GM19324 (cell line): Measurements from ENCODE around the gene TRPM1.

Experiments
- ATAC-seq: cut with Tn5 transposase; IDR thresholded peaks from one replicate; pipeline ENCODE4 v1.9.1; 2021; ENCODE audit warnings: mild to moderate bottlenecking, moderate library complexity; ENCODE audit not compliant: unreplicated experiment, low FRiP score

The TRPM1 gene

GRCh38 chr15:31085359-31085758 is 16.2 kb downstream of the TRPM1 start:
- ATAC-seq: no peak

- no peak for ATAC-seq
These were observed 17.3 kb downstream of the TRPM1 start for GRCh38 chr15:31084176-31084575.

DNA sequence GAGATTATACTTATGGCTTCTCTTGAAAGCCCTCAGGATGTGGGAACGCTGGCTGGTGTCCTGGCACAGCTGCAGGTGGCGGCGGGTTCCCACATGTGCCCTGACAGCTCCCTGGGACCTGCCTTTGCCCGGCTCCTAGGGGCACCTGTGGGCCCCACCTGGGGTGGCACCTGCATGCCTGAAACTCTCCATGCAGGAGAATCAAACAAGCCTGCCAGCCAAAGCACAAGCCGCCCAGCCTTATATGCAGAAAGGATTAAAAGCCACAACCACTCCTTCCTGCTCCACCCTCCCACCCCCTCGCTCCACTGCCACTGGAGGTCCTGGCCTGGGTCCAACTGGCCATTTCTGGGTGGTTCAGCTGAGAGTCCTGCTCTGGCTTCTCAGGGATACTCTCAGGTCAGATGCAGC is 18.1 kb downstream of the TRPM1 start:
- no peak for ATAC-seq

DNA sequence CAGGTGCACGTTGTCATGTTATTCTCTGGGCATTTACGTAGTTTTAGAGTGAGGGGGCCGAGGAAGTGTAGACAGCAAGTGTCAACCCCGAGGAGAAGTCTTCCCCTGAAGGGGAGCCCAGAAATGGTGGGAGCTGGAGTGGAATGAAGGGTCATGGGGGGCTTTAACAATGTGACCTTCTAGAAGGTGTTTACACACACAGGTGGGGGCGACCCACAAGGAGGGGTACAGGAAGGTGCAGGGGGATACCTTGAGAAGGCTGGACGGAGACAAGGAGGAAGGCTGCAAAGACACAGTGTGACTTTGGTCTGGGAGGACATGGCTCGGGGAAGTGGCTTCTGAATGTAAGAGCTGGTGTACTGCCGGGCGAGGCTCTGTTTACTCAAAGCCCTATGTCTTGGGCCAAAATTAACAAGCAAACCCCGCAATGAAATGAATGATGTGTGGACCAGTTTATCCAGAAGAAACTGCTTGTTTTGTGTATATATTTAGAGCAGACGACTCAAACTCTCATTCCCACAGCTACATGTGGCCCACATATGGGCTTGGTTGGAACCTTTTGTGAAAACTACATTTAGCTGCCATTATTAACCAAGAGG is 18.7 kb downstream of the TRPM1 start:
- ATAC-seq: no peak

DNA sequence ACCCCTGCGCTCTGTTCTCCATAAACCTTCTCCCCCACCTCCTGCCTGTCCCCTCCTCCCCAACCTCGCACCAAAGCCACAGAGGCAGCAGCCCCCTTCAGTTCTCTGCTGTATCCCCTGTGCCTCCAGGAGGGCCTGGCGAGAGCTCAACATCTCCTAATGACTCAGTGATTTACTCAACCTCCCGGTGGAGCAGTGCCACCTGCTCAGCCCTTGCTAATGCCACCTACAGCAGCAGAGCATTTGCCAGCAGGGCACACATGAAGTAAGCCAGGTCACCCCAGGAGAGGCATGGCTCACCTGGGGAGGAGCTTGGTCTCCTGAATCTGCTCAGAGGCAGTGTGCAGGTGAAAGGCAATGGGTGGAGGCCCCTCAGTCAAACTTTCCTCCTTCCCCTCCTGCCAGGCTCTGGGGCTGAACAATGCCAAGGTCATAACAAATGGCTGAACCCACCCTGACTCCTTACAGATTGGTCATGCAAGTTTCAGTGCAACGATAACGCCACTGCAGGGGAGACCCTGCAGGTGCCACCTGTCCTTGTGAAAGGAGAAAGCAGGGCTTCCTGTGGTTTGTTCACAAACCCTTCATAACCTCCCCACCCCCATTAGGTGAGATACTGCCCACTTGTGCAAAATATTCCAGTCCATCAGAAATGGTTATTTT is 19.8 kb downstream of the TRPM1 start:
- no peak for ATAC-seq

- ATAC-seq: no peak
These were observed 20.5 kb downstream of the TRPM1 start for GRCh38 chr15:31081056-31081455.

DNA sequence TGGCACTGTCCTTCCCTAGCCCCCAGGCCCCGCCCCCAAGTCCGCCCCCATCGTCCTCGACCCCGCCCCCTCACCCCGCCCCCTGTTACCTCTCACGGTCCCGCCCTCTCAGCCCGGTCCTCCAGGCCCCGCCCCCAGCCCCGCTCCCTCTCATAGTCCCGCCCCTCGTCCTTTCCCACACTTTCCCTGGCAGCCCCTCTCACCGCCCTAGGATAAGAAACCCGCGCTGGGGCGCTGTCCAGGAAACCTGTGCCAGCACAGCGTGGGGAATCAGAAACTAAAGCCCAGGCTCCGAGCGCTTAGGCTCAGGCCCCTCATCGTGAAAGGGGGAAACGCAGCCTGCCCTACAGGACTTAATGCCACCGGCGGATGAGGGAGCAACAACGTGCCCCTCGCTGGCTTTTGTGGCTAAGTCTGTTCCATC is 20.9 kb downstream of the TRPM1 start:
- no peak for ATAC-seq

GRCh38 chr15:31079519-31079918 is 22.0 kb downstream of the TRPM1 start:
- no peak for ATAC-seq

GRCh38 chr15:31078471-31078870 is 23.1 kb downstream of the TRPM1 start:
- ATAC-seq: no peak

DNA sequence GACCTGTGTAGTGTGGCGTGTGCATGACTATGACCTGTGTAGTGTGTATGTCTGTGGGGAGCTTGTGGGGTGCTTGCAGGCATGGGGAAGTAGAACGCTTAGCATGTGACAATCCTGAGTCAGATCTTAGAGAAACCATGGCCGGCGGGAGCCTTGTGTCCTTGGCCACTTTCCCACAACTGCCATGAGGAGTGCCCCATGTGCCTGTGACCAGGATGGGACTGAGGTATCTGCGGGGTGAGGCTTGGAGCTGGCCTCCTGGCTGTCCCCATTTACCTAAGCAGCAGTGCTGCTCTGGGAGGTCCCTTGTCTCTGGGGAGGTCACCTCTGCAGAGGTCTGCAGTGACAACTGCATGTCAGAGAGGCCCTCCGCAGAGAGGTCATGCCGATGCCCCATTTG is 23.6 kb downstream of the TRPM1 start:
- no peak for ATAC-seq

DNA sequence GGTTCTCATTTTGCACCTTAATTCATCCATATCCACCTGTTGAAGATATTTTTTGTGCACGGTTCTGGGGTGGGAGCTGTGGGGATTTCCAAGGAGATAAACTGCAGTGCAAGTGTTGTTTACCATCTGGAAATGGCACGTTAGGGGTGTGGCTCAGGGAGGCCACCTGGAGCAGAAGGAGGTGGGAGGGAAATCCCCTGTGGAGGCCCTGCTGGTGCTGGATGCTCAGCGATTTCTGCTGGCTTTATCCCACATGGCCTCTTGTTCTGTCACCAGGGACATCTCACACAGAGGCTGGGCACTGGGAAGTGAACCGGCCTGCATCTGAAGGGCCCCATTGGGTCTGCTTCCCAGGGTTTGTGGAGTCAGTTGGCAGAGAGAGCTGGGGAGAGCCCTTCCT is 24.3 kb downstream of the TRPM1 start:
- ATAC-seq: no peak

GRCh38 chr15:31074321-31074720 is 27.2 kb downstream of the TRPM1 start:
- ATAC-seq: no peak

DNA sequence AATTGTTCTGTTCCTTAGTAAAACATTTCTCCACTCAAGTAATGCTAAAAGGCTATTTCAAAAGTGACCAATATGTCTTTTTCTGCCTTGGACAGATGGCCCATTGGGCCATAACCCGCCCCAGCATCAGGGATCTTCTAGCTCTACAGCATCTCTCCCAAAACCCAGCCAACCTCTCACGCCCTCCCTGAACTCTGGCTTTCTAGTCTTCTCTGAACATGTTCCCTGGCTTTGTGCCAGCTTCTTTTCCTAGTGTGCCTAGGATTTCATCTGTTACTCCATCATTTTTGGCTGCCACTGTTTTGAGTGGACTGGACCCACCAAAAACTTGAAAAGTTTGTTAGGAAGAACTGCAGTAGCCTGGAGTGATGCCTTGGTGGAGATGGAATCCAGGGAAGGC is 30.7 kb downstream of the TRPM1 start:
- ATAC-seq: no peak

DNA sequence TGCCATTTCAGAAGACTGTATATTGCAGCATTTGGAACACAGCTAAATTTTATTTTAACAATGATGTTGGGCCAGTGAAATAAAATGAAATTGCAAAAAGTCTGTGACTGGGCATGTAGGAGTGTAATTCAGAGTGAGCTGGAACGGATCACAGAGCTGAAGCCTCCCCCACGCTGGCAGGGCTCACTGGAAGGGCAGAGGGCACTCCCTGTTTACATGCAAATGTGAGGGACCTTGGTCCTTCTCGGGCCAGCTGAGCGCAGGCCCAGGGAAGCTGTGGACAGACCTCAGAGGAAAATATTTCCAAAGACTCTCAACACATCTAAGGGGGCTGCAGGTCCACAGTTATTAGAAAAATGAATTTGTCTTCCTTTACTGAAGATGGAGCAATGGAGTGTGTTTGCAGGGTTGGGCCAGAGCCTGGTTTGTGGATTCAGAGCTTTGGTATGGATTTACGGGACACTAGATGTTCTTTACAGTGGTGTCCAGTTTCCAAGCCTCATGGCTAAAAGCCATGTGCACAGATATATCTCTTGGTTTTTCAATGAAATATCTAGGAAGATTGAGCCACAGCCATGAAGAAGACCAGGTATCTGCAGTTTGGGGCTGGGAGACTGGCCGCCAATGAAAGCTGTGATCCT is 32.0 kb downstream of the TRPM1 start:
- no peak for ATAC-seq

DNA sequence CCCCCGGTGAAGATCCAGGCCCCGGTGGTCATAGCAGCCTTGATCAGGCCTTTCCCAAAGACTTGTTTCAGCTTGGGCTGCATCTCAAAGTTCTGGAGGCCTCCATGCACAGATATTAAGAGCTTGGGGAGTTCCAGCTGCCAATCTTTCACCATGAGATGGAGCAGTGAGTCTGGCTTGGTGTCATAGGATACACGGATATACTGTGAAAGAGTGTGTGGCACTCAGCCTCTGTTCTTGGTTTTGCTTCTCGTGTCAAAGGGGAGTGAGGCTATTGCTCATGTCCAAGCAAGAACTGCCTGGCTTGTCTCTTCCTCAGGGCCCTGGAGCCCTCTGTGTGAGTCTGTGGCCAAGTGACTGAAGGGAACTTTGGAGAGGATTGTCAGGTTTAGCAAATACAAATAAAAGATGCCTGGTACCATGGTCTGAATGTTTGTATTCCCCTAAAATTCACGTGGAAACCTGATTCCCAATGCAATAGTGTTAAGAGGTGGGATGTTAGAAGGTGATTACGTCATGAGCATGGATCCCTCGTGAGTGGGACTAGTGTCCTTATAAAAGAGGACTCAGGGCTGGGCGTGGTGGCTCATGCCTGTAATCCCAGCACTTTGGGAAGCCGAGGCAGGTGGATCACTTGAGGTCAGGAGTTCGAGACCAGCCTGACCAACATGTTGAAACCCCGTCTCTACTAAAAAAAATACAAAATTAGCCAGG is 33.5 kb downstream of the TRPM1 start:
- no peak for ATAC-seq

- no peak for ATAC-seq
These were observed 35.7 kb downstream of the TRPM1 start for GRCh38 chr15:31065824-31066223.

- no peak for ATAC-seq
These were observed 38.6 kb downstream of the TRPM1 start for GRCh38 chr15:31062911-31063310.

GRCh38 chr15:31062310-31062847 is 39.1 kb downstream of the TRPM1 start:
- no peak for ATAC-seq

- ATAC-seq: no peak
These were observed 40.9 kb downstream of the TRPM1 start for GRCh38 chr15:31060429-31061140.

- ATAC-seq: no peak
These were observed 43.1 kb downstream of the TRPM1 start for GRCh38 chr15:31058236-31058962.
